ENCODE measurements around the gene RAPGEF2. TPM values are rescaled to one million over a fixed set of nuclear protein-coding genes. Genes with fewer than 3 reads are reported as not detected.
A peak's percentile ranks its signal among the peaks of the same experiment; 100 is the strongest.

Gene RAPGEF2
- total and polyA plus RNA-seq, 2 donors from 2014 or later, result 6.9 to 50.6 TPM

- Histone ChIP-seq H3K27me3 (ENCODE audit: control insufficient read depth, insufficient read depth, low read length) (no peaks in the 10 kb centered on the region), H3K36me3 (ENCODE audit: control insufficient read depth in 2 of 3, insufficient read depth in 3 of 3, low read length in 3 of 3) (no peaks in the 10 kb centered on the region), H3K9me3 (ENCODE audit: control insufficient read depth in 2 of 3, insufficient read depth in 1 of 3, low read length in 3 of 3) (no peaks in the 10 kb centered on the region), H3K27ac (ENCODE audit: low read depth in 2 of 2, low read length in 2 of 2) (no peak overlapping the region), H3K9ac (ENCODE audit: low read length in 3 of 3) (no peak overlapping the region), H3K4me3 (ENCODE audit: low read length in 3 of 3) (no peak overlapping the region), H3K4me1 (ENCODE audit: control insufficient read depth in 2 of 3, insufficient read depth in 2 of 3, low read depth in 1 of 3, low read length in 3 of 3) (peaks cover 3 to 14% (median 9%) of the 10 kb centered on the region in 3 donors)
- no peak for DNase-seq
- no peak for TF ChIP-seq CTCF (IDR thresholded peaks at IDR 0.05; ENCODE audit: borderline replicate concordance, extremely low read depth, insufficient read depth)
- FAIRE-seq, result no peak
- intact Hi-C loops (cut with DNase I), result no loop called here
Measured at GRCh38 chr4:159224408-159224807, 121.5 kb downstream of the RAPGEF2 start.

GRCh38 chr4:159227378-159227777 lies 124.5 kb downstream of the RAPGEF2 start:
- Histone ChIP-seq H3K4me1 (ENCODE audit: control insufficient read depth in 2 of 3, insufficient read depth in 2 of 3, low read depth in 1 of 3, low read length in 3 of 3) (peaks cover 0 to 5% (median 4%) of the 10 kb centered on the region in 3 donors), H3K27me3 (ENCODE audit: control insufficient read depth, insufficient read depth, low read length) (no peaks in the 10 kb centered on the region), H3K9me3 (ENCODE audit: control insufficient read depth in 2 of 3, insufficient read depth in 1 of 3, low read length in 3 of 3) (no peaks in the 10 kb centered on the region), H3K36me3 (ENCODE audit: control insufficient read depth in 2 of 3, insufficient read depth in 3 of 3, low read length in 3 of 3) (no peaks in the 10 kb centered on the region), H3K4me3 (ENCODE audit: low read length in 3 of 3) (peak overlapping the region in 1 of 3 donors; percentile 38), H3K9ac (ENCODE audit: low read length in 3 of 3) (peak overlapping the region in 2 of 3 donors; percentile 43 to 60), H3K27ac (ENCODE audit: low read depth in 2 of 2, low read length in 2 of 2) (peak overlapping the region; percentile 45 to 71)
- TF ChIP-seq CTCF (IDR thresholded peaks at IDR 0.05; ENCODE audit: borderline replicate concordance, extremely low read depth, insufficient read depth), result no peak
- FAIRE-seq (no peak), DNase-seq (no peak)
- intact Hi-C loops (cut with DNase I), result no loop called here

GRCh38 chr4:159227984-159228383 lies 125.1 kb downstream of the RAPGEF2 start:
- peak overlapping the region in 2 of 3 donors; percentile 38 to 46 for H3K4me3 ChIP-seq (ENCODE audit: low read length in 3 of 3)
- FAIRE-seq (peak; percentile 21), DNase-seq (peak; percentile 79 to 92 (median 86))
- H3K27me3 ChIP-seq (ENCODE audit: control insufficient read depth, insufficient read depth, low read length), result no peaks in the 10 kb centered on the region
- peak overlapping the region; percentile 45 to 71 for H3K27ac ChIP-seq (ENCODE audit: low read depth in 2 of 2, low read length in 2 of 2)
- intact Hi-C loops (cut with DNase I), result no loop called here
- H3K36me3 ChIP-seq (ENCODE audit: control insufficient read depth in 2 of 3, insufficient read depth in 3 of 3, low read length in 3 of 3), result no peaks in the 10 kb centered on the region
- peak overlapping the region in 1 of 3 donors; percentile 60 for H3K9ac ChIP-seq (ENCODE audit: low read length in 3 of 3)
- no peaks in the 10 kb centered on the region for H3K9me3 ChIP-seq (ENCODE audit: control insufficient read depth in 2 of 3, insufficient read depth in 1 of 3, low read length in 3 of 3)
- H3K4me1 ChIP-seq (ENCODE audit: control insufficient read depth in 2 of 3, insufficient read depth in 2 of 3, low read depth in 1 of 3, low read length in 3 of 3), result peaks cover 0 to 5% (median 4%) of the 10 kb centered on the region in 3 donors
- no peak for TF ChIP-seq CTCF (IDR thresholded peaks at IDR 0.05; ENCODE audit: borderline replicate concordance, extremely low read depth, insufficient read depth)

GRCh38 chr4:159229164-159229563 lies 126.3 kb downstream of the RAPGEF2 start:
- H3K4me3 ChIP-seq (ENCODE audit: low read length in 3 of 3), result peak overlapping the region in 2 of 3 donors; percentile 1 to 42

More at GRCh38 chr4:159229164-159229563, 126.3 kb downstream of the RAPGEF2 start:
- FAIRE-seq (no peak), DNase-seq (peak in 3 of 5 donors; percentile 34 to 73 (median 68))
- peak overlapping the region in 1 of 3 donors; percentile 40 for H3K9ac ChIP-seq (ENCODE audit: low read length in 3 of 3)
- intact Hi-C loops (cut with DNase I), result no loop called here
- peak overlapping the region; percentile 59 to 75 for H3K27ac ChIP-seq (ENCODE audit: low read depth in 2 of 2, low read length in 2 of 2)
- H3K4me1 ChIP-seq (ENCODE audit: control insufficient read depth in 2 of 3, insufficient read depth in 2 of 3, low read depth in 1 of 3, low read length in 3 of 3), result peaks cover 0 to 5% (median 4%) of the 10 kb centered on the region in 3 donors
- TF ChIP-seq CTCF (IDR thresholded peaks at IDR 0.05; ENCODE audit: borderline replicate concordance, extremely low read depth, insufficient read depth), result no peak
- H3K36me3 ChIP-seq (ENCODE audit: control insufficient read depth in 2 of 3, insufficient read depth in 3 of 3, low read length in 3 of 3), result no peaks in the 10 kb centered on the region
- no peaks in the 10 kb centered on the region for H3K9me3 ChIP-seq (ENCODE audit: control insufficient read depth in 2 of 3, insufficient read depth in 1 of 3, low read length in 3 of 3)
- H3K27me3 ChIP-seq (ENCODE audit: control insufficient read depth, insufficient read depth, low read length), result no peaks in the 10 kb centered on the region

All from kidney (tissue), 14 donors.